Neuronal stem cell (in vitro differentiated cells): Measurements from ENCODE around the gene SMIM36.
"Not testable (repeated sequence)": the region's sequence is repeated elsewhere in the genome, so short reads cannot be mapped to it uniquely, and the experiment has no call there.

Experiments
- DNase-seq: peaks from one replicate; pipeline ENCODE4 v3.0.0-alpha.2; 2013; ENCODE audit warnings: low spot score
- H2AFZ ChIP-seq: one replicate; pipeline ENCODE4 v1.6.1; 2013; ENCODE audit warnings: mild to moderate bottlenecking, low read length, inconsistent platforms
- H2AK5ac ChIP-seq: 2 replicates; pipeline ENCODE4 v1.6.1; 2013; ENCODE audit warnings: low read depth, mild to moderate bottlenecking, inconsistent platforms, low read length, moderate library complexity, mixed read lengths
- H2BK120ac ChIP-seq: 2 replicates; pipeline ENCODE4 v1.6.1; 2013; ENCODE audit warnings: low read depth, mild to moderate bottlenecking, inconsistent platforms, low read length, moderate library complexity, mixed read lengths
- H2BK12ac ChIP-seq: one replicate; pipeline ENCODE4 v1.6.1; 2013; ENCODE audit warnings: low read length, inconsistent platforms
- H2BK15ac ChIP-seq: 2 replicates; pipeline ENCODE4 v1.6.1; 2013; ENCODE audit warnings: mild to moderate bottlenecking, low read length, inconsistent platforms, mixed read lengths
- H2BK5ac ChIP-seq: one replicate; pipeline ENCODE4 v1.6.1; 2013; ENCODE audit warnings: inconsistent platforms, mild to moderate bottlenecking, low read length, moderate library complexity
- H3K14ac ChIP-seq: one replicate; pipeline ENCODE4 v1.6.1; 2013; ENCODE audit warnings: low read length, inconsistent platforms
- H3K18ac ChIP-seq: 2 replicates; pipeline ENCODE4 v1.6.1; 2013; ENCODE audit warnings: low read length, inconsistent platforms
- H3K23ac ChIP-seq: 2 replicates; pipeline ENCODE4 v1.6.1; 2013; ENCODE audit warnings: low read depth, mild to moderate bottlenecking, mixed read lengths, low read length, inconsistent platforms; ENCODE audit not compliant: poor library complexity
- H3K27ac ChIP-seq: replicated peaks from 3 replicates; pipeline ENCODE4 v1.5.1; 2013; ENCODE audit warnings: low read length, inconsistent platforms
- H3K27me3 ChIP-seq, 3 experiments: 2 replicates each; pipeline ENCODE4 v1.6.1; 2013; ENCODE audit warnings: low read length in 3 of 3, mild to moderate bottlenecking in 2 of 3, inconsistent platforms in 1 of 3, low read depth in 1 of 3, mixed read lengths in 1 of 3, moderate library complexity in 1 of 3; ENCODE audit not compliant: control insufficient read depth in 3 of 3, insufficient read depth in 3 of 3
- H3K36me3 ChIP-seq, 2 donors: replicated peaks in 1 of 2; 2 replicates each; pipeline ENCODE4 v1.6.1; 2013; ENCODE audit warnings: low read length in 2 of 2; ENCODE audit not compliant: control insufficient read depth in 2 of 2, insufficient read depth in 2 of 2
- H3K4ac ChIP-seq: 2 replicates; pipeline ENCODE4 v1.6.1; 2013; ENCODE audit warnings: inconsistent platforms, mild to moderate bottlenecking, low read length, moderate library complexity
- H3K4me1 ChIP-seq, 2 donors: 1 replicate in 1 of 2; 2 replicates in 1 of 2; pipeline ENCODE4 v1.6.1; 2013; ENCODE audit warnings: low read length in 2 of 2, low read depth in 1 of 2; ENCODE audit not compliant: control insufficient read depth in 2 of 2, insufficient read depth in 1 of 2
- H3K4me2 ChIP-seq: one replicate; pipeline ENCODE4 v1.6.1; 2013; ENCODE audit warnings: mild to moderate bottlenecking, low read length, inconsistent platforms; ENCODE audit not compliant: insufficient read depth, poor library complexity, severe bottlenecking
- H3K4me3 ChIP-seq, 2 donors: 2 replicates each; pipeline ENCODE4 v1.5.1; 2013; ENCODE audit warnings: low read length in 2 of 2, mild to moderate bottlenecking in 2 of 2, inconsistent platforms in 1 of 2, moderate library complexity in 1 of 2
- H3K79me1 ChIP-seq: one replicate; pipeline ENCODE4 v1.6.1; 2013; ENCODE audit warnings: low read depth, mild to moderate bottlenecking, inconsistent platforms, low read length, moderate library complexity
- H3K9ac ChIP-seq: one replicate; pipeline ENCODE4 v1.6.1; 2013; ENCODE audit warnings: mild to moderate bottlenecking, low read depth, low read length, inconsistent platforms; ENCODE audit not compliant: poor library complexity
- H3K9me3 ChIP-seq, 2 donors: replicated peaks in 1 of 2; 2 replicates each; pipeline versions ENCODE3 to v1.6.1; 2013; ENCODE audit warnings: low read length in 2 of 2, mild to moderate bottlenecking in 2 of 2, inconsistent platforms in 1 of 2, low read depth in 1 of 2, mixed read lengths in 1 of 2, moderate library complexity in 1 of 2; ENCODE audit not compliant: control insufficient read depth in 2 of 2, insufficient read depth in 1 of 2
- H4K8ac ChIP-seq: one replicate; pipeline ENCODE4 v1.6.1; 2013; ENCODE audit warnings: low read depth, mild to moderate bottlenecking, inconsistent platforms, low read length, moderate library complexity
- H4K91ac ChIP-seq: one replicate; pipeline ENCODE4 v1.6.1; 2013; ENCODE audit warnings: low read length, low read depth, mild to moderate bottlenecking, inconsistent platforms; ENCODE audit not compliant: poor library complexity
- WGBS, 2 donors: extraction: QIAGEN DNeasy Blood & Tissue Kit; methylation state at CpG; one replicate each; pipeline ENCODE4 v1.1.7; 2013; ENCODE audit warnings: missing lambda C conversion rate in 2 of 2, mixed read lengths in 1 of 2; ENCODE audit not compliant: insufficient read length in 2 of 2, insufficient replicate concordance in 1 of 2; ENCODE audit errors: extremely low coverage in 2 of 2; 5-methylcytosine and 5-hydroxymethylcytosine counted together

Gene SMIM36

GRCh38 chr17:55478971-55479370 is 32.3 kb downstream of the SMIM36 start:
- Histone ChIP-seq H3K36me3 (no peaks in the 10 kb centered on the region), H3K4ac (no peak overlapping the region)

GRCh38 chr17:55466671-55467070 is 44.6 kb downstream of the SMIM36 start:
- Histone ChIP-seq H3K14ac (no peak overlapping the region), H3K27ac (no peak overlapping the region), H4K91ac (no peak overlapping the region), H2BK5ac (no peak overlapping the region), H4K8ac (no peak overlapping the region), H3K27me3 (no peaks in the 10 kb centered on the region), H3K9ac (no peak overlapping the region), H3K9me3 (peaks cover 0 to 1% of the 10 kb centered on the region in 2 donors), H2BK15ac (no peak overlapping the region), H2AFZ (no peak overlapping the region), H3K79me1 (no peaks in the 10 kb centered on the region), H3K18ac (no peak overlapping the region), H2BK120ac (no peak overlapping the region), H3K4me2 (no peak overlapping the region), H2AK5ac (no peak overlapping the region), H3K23ac (no peak overlapping the region), H3K4me1 (peaks cover 0 to 4% of the 10 kb centered on the region in 2 donors), H3K36me3 (no peaks in the 10 kb centered on the region), H2BK12ac (no peak overlapping the region), H3K4me3 (no peak overlapping the region), H3K4ac (no peak overlapping the region)
- no CpG with 5 or more reads among the region's 7 CpGs for WGBS, 2 donors
- DNase-seq: no peak

More at GRCh38 chr17:55478971-55479370, 32.3 kb downstream of the SMIM36 start:
- no peak for DNase-seq
- Histone ChIP-seq H3K4me1 (no peaks in the 10 kb centered on the region), H2AFZ (no peak overlapping the region), H3K79me1 (no peaks in the 10 kb centered on the region), H4K8ac (no peak overlapping the region), H3K9me3 (no peaks in the 10 kb centered on the region), H3K27me3 (no peaks in the 10 kb centered on the region), H2BK12ac (no peak overlapping the region), H3K18ac (no peak overlapping the region), H4K91ac (no peak overlapping the region), H3K9ac (no peak overlapping the region), H3K4me3 (no peak overlapping the region), H3K4me2 (no peak overlapping the region), H3K14ac (no peak overlapping the region), H2BK15ac (no peak overlapping the region), H2BK120ac (no peak overlapping the region), H2AK5ac (no peak overlapping the region), H2BK5ac (no peak overlapping the region), H3K23ac (no peak overlapping the region), H3K27ac (no peak overlapping the region)
- no CpG with 5 or more reads among the region's 3 CpGs for WGBS, 2 donors

- H3K27ac ChIP-seq, H3K4ac ChIP-seq, H3K9me3 ChIP-seq, H3K4me2 ChIP-seq, DNase-seq, H2BK12ac ChIP-seq, H3K79me1 ChIP-seq, H2BK5ac ChIP-seq, H4K8ac ChIP-seq, H3K4me3 ChIP-seq, H3K14ac ChIP-seq, H3K36me3 ChIP-seq, H2BK15ac ChIP-seq, H3K18ac ChIP-seq, H3K27me3 ChIP-seq, H3K23ac ChIP-seq, H4K91ac ChIP-seq, H2AK5ac ChIP-seq, H2AFZ ChIP-seq, H3K9ac ChIP-seq, H3K4me1 ChIP-seq, H2BK120ac ChIP-seq: not testable (repeated sequence)
- WGBS, 2 donors: no CpG with 5 or more reads among the region's 4 CpGs
These were observed 45.5 kb downstream of the SMIM36 start for GRCh38 chr17:55465771-55466170.

- no peak overlapping the region for H2BK15ac ChIP-seq
- no peak for DNase-seq
- no peak overlapping the region for H3K14ac ChIP-seq
- no peak overlapping the region for H3K4me2 ChIP-seq
- no peaks in the 10 kb centered on the region for H3K79me1 ChIP-seq
- H2AK5ac ChIP-seq: no peak overlapping the region
- peaks cover 0 to 1% of the 10 kb centered on the region in 2 donors for H3K9me3 ChIP-seq
- no peak overlapping the region for H2AFZ ChIP-seq
- H3K9ac ChIP-seq: no peak overlapping the region
- no peak overlapping the region for H3K23ac ChIP-seq
- no peak overlapping the region for H2BK12ac ChIP-seq
- no peak overlapping the region for H4K8ac ChIP-seq
- H2BK120ac ChIP-seq: no peak overlapping the region
- peaks cover 0 to 4% of the 10 kb centered on the region in 2 donors for H3K4me1 ChIP-seq
- H3K18ac ChIP-seq: no peak overlapping the region
- no peak overlapping the region for H3K4me3 ChIP-seq
- no peaks in the 10 kb centered on the region for H3K36me3 ChIP-seq
- H2BK5ac ChIP-seq: no peak overlapping the region
- WGBS, 2 donors: no CpG with 5 or more reads among the region's 2 CpGs
- no peak overlapping the region for H3K27ac ChIP-seq
- H3K27me3 ChIP-seq: no peaks in the 10 kb centered on the region
- no peak overlapping the region for H4K91ac ChIP-seq
- H3K4ac ChIP-seq: no peak overlapping the region
These were observed 47.7 kb downstream of the SMIM36 start for GRCh38 chr17:55463600-55463999.
